Stimulated activated CD4-positive, alpha-beta T cell treated with anti-CD3 and anti-CD28 coated beads, TNF-alpha, amount 100 ng/mL, for 4 hours (primary cell): ENCODE measurements around the gene FAM118A.
"Not testable (repeated sequence)": the region's sequence is repeated elsewhere in the genome, so short reads cannot be mapped to it uniquely, and the experiment has no call there.

Source experiments
- DNase-seq, 3 experiments: peaks; one replicate each; pipeline ENCODE4 v3.0.0-alpha.2; 2020; ENCODE audit warnings: low read depth in 3 of 3

Gene FAM118A

DNA sequence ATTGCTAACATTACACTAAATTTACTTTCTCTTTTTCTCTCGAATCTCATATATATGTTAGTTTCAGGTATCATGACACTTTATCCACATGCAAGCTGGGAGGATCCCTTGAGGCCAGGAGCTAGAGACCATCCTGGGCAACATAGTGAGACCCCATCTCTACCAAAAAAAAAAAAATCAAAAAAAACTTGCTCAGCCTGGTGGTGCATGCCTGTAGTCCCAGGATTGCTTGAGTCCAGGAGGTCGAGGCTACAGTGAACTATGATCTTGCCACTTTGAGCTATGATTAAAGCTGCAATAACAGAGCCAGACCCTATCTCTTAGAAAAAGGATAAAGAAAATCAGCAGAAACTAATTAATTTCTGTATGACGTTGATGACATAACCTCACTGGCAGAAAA, 28.7 kb upstream of the FAM118A start:
- DNase-seq: no peak

DNA sequence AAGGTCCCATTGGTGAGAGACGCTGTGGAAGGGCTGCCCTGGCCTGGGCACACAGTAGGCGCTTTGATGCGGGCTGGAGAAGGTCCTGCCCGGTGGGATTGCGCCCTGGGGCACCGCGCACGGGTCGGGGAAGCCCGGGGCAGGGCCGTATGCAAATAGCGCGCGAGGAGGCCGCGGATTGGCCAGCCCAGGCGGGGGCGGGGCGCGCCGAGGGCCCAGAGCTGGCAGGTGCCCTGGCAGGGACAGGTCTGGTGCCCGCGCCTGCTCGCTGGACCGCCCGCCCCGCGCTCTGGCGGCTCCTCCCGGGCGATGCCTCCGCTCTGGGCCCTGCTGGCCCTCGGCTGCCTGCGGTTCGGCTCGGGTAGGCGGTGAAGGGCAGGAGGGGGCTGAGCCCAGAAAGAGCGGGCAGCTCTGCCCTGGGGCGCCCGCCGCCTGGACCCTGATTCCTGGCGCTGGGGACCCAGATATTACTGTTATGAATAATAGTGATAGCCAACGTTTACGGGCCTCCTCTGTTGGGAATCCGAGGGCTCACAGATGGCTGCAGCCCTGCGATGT, 24.9 kb upstream of the FAM118A start, which contains the start of gene UPK3A:
Gene UPK3A, plus strand, starts transcription at position 245 of the 558 bp plus-strand sequence. Its CDS starts 65 bp downstream, at position 310.
- DNase-seq: peak; percentile 29 to 38 (median 38)

DNA sequence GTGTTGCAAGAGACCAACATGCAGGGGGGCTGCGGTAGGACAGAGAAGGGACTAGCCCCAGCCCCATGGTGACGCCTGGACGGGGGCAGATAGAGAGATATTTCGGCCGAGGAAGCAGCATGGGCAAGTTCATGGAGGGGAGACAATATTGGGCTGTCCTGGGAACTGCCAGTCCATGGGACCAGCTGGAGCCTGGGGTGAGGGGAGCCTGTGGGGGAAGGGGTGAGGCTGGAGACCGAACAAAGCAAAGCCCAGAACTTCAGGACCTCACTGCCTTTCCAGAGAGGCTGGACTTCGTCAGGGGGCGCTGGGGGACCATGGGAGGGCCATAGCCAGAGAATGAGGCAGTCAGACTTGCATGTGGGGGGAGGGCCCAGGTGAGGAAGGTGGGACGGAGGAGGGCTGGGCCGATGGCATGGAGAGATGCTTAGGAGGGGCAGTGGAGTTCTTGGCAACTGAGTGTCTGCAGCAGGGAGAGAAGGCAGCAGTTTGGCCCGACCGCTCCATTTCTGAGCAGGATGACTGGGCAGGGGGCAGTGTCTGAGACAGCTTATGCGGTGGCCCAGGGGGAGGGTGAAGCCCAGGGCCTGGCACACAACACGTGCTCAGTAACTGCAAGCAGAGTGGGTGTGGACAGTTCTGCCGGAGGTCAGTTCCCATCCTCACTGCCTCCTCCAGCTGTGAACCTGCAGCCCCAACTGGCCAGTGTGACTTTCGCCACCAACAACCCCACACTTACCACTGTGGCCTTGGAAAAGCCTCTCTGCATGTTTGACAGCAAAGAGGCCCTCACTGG, 24.3 kb upstream of the FAM118A start:
- DNase-seq: no peak

DNA sequence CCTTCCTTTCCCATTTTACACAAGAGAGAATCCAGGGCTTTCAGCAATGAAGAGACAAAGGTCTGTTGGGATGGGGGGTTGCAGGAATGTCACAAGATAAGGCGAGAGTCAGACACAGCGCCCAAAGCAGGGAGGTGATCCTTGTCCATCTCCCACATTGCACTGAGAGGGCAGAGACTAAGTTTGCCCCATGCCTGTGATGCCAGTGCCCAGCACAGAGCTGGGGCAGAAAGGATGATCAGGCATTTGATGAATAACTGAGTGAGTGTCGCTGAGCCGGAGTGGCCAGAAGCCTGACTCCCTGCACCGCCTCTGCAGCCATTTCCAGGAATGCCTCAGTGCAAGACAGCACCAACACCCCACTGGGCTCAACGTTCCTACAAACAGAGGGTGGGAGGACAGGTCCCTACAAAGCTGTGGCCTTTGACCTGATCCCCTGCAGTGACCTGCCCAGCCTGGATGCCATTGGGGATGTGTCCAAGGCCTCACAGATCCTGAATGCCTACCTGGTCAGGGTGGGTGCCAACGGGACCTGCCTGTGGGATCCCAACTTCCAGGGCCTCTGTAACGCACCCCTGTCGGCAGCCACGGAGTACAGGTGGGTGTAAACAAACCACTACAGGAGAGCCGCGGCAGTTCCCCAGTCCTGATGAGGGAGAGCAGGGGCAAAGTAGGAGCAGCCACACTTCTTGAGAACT, 22.7 kb upstream of the FAM118A start:
- DNase-seq: no peak

DNA sequence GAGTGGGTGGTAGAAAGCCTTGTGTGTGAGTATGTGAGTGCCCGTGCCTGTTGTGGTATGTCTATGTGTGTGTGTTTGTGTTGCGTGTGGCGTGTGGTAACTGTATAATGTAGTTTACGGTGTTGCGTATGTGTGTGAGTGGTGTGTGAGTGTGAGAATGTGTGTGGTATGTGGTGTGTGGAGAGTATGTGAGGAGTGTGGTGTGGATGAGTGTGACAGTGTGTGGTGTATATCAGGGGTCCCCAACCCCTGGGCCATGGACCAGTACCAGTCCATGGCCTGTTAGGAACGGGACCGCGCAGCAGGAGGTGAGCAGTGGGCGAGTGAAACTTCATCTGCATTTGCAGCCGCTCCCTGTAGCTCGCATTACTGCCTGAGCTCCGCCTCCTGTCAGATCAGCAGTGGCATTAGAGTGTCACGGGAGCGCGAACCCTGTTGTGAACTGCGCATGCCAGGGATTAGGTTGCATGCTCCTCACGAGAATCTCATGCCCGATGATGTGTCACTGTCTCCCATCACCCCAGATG, 19.3 kb upstream of the FAM118A start:
- no peak for DNase-seq

DNA sequence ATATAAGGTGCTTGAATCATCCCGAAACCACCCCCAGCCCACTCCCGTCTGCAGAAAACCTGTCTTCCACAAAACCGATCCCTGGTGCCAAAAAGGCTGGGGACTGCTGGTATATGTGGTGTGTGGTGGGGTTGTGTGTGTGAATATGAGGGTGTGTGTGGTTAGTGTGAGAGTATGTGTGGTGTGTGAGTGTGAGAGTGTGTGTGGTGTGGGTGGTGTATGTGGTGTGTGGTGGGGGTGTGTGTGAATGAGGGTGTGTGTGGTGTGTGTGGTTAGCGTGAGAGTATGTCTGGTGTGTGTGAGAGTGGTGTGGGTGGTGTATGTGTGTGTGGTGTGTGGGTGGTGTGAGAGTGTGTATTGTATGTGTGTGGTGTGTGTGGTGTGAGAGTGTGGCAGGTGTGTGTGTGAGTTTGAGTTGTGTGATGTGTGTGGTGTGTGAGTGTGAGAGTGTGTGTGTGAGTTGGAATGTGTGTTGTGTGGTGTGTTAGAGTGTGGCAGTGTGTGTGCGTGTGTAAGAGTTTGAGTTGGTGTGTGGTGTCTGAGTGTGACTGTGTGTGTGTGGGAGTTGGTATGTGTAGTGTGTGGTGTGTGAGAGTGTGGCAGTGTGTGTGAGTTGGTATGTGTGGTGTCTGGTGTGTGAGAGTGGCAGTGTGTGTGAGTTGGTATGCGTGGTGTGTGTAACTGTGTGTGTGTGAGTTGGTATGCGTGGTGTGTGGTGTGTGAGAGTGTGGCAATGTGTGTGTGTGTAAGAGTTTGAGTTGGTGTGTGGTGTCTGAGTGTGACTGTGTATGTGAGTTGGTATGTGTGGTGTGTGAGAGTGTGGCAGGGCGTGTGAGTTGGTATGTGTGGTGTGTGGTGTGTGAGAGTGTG, 18.4 kb upstream of the FAM118A start:
- DNase-seq: no peak

DNA sequence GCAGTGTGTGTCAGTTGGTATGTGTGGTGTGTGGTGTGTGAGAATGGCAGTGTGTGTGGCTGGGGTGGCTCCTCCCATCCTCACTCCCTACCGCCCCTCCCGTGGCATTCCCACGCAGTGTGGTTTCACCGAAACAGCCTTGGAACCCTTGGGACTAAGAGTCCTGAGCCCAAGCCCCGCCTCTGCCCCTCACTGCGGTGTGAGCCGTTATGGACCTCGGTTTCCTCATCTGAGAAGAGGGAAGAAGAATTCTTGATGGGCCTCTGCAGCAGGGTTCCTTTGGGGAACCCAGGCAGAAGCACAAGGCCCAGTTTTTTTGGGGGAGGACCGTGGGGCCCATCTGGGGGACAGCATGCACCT, 17.8 kb upstream of the FAM118A start:
- DNase-seq: no peak

DNA sequence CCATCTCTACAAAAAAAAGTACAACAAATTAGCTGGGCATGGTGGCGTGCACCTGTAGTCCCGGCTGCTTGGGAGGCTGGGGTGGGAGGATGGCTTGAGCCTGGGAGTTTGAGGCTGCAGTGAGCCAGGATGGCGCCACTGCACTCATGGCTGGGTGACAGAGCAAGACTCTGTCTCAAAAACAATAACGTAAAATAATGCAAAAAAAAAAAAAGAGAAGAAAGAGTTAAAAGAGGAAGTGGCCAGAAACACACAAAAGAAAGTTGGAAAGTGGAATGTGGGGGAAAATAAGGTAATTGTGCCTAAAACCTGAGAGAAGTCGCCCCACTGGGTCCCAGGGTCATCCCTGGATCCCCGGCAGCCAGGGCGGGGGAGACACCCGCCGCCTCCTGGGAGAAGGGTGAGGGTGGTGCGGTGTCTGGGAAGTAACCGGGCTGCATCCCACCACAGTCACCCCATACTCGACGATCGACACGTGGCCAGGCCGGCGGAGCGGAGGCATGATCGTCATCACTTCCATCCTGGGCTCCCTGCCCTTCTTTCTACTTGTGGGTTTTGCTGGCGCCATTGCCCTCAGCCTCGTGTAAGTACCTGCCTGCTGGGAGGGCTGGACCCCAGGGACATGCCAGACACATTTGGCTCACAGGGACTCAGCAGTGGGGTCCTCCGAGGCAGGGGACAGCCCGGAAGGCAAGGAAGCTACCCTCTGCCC, 16.8 kb upstream of the FAM118A start:
- DNase-seq: no peak

DNA sequence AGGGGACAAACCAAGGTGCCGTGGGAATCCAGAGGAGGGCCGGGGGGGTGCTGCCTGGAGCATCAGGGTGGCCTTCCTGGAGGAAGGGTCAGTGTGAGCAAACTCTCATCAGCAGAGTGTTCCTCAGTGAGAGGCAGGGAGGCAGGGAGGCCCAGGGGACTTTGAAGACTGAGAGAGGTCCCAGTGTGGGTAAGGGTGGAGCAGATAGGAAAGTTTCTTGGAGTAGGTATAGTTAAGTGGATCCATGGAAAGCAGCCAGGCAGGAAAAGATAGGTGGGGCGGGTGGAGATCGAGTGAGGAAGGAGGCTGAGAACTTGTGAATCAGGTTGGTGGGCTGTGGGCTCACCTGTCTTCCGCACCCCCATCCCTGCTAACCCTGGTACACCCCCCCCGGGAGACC, 15.7 kb upstream of the FAM118A start:
- DNase-seq: no peak

DNA sequence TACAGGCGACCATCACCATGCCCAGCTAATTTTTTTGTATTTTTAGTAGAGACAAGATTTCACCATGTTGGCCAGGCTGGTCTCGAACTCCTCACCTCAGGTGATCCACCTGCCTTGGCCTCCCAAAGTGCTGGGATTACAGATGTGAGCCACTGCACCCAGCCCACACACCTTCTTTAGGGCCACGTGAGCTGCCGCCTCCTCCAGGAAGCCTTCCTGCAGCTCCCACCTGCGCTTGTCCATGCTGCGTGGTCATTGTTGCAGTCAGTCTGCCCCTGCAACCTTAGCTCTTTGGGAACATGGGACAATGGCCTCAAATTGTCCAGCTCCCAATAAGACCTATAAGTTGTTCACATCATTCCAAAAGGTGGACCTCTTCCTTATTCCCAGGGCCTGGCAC, 14.7 kb upstream of the FAM118A start:
- DNase-seq: not testable (repeated sequence)

DNA sequence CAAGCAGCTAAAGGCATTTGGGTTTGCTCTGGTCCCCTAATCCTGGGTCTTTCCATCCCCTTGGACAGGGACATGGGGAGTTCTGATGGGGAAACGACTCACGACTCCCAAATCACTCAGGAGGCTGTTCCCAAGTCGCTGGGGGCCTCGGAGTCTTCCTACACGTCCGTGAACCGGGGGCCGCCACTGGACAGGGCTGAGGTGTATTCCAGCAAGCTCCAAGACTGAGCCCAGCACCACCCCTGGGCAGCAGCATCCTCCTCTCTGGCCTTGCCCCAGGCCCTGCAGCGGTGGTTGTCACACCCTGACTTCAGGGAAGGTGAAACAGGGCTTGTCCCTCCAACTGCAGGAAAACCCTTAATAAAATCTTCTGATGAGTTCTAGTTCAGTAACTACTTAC, 14.2 kb upstream of the FAM118A start:
- DNase-seq: no peak

DNA sequence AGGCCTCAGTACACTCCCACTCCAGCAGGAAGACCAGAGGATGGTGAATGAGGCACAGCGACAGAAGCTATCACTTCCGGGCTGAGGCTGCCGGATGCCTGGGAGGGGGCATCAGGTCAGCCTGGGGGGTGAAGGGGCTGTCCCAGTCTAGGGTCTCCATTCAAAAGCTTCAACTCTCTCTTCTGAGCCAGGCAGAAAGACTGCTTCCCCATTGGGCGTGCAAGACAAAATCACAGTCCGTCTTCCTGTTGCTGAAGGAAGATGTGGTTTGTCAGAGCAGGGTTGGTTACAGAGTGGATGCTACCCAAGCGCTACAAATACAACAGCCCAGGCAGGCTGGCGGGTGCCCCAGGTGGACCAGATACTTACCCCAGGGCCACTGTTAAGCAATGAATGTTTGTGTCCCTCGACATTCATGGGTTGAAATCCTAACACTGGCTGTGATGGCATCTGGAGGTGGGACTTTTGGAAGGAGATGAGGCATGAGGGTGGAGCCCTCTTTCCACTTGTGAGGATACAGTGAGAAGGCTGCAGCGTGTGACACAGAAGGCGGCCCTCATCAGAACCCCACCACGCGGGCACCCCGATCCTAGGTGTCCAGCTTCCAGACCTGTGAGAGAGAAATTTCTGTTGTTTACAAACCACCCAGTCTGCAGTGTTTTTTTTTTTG, 13.0 kb upstream of the FAM118A start:
- DNase-seq: no peak

DNA sequence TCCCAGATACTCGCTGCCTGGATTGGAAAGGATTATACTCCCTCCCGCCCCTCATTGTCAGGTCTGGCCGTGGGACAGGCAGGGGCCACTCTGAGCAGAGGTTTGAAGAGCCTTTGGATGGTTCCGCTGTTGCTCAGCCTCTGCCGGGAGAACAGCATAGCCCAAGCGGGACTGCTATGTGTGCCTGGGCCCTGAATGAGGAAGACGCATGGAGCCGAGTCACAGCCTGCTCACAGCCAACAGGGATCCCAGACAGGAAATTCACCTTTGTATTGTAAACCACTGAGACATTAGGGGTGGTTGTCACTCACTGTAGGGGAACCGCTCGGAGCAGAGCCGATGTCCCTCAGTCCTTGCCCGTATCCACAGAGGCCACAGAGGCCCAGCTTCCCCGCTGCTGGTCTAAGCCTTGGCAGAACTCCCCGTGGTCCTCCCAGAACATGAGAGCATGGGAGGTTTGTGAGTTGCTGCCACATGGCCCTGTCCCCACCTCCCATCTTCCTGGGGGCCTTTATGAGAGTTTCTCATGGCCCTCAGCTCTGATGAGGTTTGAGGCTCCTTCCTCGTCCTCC, 10.7 kb upstream of the FAM118A start:
- DNase-seq: no peak

DNA sequence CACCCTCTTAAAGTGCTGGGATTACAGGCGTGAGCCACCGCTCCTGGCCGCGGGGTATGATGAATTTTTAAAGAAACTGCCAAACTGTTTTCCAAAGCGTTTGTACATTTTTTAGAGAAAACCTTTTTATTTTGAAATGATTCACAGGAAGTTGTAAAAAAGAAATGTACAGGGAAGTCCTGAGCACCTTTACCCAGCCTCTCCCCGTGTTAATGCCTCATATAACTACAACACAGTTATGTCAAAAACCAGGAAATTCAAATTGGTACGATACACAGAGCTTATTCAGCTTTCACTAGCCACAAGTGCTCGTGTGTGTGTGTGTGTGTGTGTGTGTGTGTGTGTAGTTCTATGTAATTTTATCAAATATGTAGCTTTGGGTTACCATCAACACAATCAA, 7.0 kb upstream of the FAM118A start:
- DNase-seq: no peak

DNA sequence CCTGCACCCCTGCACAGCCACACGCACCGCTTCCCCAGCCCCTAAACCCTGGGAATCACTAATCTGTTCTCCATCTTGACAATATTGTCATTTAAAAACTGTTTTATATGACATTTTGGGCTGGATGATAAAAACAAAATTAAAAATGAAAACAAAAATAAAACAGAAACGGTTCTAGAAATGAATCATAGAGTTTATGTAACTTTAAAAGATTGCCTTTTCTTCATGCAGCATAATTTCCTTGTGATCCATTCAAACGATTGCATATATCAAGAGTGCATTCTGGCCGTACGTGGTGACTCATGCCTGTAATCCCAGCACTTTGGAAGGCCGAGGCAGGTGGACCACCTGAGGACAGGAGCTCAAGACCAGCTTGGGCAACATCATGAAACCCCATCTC, 6.6 kb upstream of the FAM118A start:
- DNase-seq: no peak

DNA sequence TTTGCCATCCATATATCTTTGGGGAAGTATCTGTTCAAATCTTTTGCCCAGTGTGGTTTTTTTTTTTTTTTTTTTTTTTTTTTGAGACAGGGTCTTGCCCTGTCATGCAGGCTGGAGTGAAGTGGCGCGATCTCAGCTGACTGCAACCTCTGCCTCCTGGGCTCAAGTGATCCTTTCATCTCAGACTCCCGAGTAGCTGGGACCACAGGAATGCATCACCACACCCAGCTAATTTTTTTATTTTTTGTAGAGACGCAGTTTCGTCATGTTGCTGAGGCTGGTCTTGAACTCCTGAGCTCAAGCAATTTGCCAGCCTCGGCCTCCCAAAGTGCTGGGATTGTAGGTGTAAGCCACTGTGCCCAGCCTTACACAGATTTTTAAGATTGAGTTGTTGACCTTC, 4.8 kb upstream of the FAM118A start:
- DNase-seq: no peak

DNA sequence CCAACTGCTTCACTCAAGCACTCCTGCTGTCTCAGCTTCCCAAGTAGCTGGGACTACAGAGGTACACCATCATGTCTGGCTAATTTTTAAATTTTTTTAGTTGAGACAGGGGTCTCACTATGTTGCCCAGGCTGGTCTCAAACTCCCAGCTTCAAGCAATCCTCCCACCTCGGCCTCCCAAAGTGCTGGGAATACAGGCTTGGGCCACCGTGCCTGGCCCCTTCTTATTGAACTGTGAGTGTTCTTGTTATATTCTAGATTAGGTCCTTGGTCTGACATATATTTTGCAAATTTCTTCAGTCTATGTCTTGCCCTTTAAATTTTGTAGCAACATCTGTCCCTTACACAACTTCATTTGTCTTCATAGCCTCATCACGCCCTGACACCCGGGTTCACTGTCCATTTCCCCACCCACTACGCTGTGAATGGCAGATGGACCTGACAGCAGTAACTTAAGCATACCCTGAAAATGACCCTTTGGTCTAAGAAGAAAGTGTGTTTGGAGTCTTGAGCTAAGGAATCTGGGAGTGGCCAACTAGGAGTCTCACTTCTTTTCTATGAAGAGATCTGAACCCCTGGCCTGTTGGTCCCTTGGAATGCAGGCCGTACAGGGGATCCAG, 4.2 kb upstream of the FAM118A start:
- no peak for DNase-seq

DNA sequence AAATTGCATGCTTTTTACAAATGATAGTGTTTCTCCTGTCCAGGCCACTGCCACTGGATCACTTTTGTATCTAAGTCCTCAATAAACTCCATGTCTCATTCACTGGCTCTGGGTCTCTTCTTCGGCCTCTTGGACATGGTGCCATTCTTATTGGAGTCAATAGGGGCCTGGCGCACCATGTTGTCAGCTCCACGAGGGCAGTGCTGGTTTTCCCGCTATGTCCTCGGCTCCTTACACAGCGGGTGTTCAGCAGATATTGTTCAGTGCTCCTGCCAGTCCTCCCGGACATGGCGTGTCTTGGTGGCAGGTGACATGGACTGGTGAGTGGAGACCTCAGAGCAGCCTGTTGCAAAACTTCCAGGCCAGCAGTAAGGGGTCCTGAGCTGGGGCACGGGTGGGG, 3.6 kb upstream of the FAM118A start:
- DNase-seq: no peak

DNA sequence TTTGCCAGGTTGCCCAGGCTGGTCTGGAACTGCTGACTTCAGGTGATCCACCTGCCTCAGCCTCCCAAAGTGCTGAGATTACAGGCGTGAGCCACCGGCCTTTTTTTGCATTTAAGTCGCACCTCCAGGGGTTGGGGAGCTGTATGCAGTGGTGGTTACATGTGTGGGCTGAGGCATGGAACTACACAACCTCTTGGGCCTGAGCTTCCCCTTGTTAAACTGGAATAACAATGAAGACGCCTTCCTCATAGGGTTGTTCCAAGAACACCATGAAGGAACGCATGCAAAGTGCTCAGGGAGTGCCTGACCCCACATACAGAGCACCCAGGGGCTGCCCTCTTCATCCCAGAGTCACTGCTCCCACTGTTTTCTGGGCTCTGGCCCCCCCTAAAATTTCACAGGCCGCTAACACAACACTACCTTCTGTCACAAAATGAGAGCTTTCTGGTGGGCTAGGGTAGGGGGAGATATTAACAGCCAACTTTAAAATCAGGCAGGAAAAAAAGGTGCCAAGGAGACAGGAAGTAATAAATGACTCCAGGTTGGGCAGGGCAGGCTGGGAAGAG, 1.3 kb upstream of the FAM118A start:
- no peak for DNase-seq
